ENCODE results near the gene AMPD2. TPM values are rescaled to one million over a fixed set of nuclear protein-coding genes. Genes with fewer than 3 reads are reported as not detected.

Gene AMPD2
- total and polyA plus RNA-seq, 2 of the 8 experiments (the other 6 are each of a cell fraction or from before 2014, with no cell fraction given): 37.2 to 67.7 TPM

DNA sequence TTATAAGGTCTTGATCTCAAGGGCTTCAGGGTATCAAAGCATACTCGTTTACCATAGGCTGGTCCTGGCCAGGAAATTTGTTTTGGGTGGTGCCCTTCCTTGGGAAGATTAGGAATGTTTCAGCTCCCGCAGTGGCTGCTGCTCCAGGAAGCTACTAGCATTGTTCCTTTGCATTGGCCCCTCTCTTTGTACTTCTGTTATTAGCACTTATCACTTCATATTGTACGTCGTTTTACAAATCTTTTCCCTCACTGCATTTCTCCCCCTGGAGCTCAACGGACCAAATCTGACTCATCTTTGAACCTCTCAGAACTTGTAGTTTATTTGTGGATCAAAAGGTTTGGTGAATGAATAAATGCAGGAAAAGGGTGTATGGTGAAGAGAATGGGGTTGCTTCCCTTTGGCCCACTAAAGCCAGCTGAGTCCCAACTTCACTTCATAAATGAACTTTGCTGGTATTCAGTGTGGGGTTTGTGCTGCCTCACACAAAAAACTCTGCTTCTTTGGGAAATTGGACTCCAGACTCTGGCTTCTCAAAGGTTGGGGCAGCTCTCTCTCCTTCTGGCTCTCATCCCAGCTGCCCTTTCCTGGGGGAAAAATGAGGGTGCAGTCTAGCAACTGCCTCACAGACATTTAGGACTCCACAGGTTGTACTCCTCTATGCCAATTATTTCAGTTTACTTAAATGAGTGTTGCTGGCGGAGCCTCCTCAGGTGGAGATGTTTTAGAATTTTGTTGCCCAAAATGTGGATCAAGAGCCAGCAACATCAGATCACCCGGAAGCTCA lies 6.1 kb upstream of the AMPD2 start (continued):
- TF ChIP-seq, protein P1, sequence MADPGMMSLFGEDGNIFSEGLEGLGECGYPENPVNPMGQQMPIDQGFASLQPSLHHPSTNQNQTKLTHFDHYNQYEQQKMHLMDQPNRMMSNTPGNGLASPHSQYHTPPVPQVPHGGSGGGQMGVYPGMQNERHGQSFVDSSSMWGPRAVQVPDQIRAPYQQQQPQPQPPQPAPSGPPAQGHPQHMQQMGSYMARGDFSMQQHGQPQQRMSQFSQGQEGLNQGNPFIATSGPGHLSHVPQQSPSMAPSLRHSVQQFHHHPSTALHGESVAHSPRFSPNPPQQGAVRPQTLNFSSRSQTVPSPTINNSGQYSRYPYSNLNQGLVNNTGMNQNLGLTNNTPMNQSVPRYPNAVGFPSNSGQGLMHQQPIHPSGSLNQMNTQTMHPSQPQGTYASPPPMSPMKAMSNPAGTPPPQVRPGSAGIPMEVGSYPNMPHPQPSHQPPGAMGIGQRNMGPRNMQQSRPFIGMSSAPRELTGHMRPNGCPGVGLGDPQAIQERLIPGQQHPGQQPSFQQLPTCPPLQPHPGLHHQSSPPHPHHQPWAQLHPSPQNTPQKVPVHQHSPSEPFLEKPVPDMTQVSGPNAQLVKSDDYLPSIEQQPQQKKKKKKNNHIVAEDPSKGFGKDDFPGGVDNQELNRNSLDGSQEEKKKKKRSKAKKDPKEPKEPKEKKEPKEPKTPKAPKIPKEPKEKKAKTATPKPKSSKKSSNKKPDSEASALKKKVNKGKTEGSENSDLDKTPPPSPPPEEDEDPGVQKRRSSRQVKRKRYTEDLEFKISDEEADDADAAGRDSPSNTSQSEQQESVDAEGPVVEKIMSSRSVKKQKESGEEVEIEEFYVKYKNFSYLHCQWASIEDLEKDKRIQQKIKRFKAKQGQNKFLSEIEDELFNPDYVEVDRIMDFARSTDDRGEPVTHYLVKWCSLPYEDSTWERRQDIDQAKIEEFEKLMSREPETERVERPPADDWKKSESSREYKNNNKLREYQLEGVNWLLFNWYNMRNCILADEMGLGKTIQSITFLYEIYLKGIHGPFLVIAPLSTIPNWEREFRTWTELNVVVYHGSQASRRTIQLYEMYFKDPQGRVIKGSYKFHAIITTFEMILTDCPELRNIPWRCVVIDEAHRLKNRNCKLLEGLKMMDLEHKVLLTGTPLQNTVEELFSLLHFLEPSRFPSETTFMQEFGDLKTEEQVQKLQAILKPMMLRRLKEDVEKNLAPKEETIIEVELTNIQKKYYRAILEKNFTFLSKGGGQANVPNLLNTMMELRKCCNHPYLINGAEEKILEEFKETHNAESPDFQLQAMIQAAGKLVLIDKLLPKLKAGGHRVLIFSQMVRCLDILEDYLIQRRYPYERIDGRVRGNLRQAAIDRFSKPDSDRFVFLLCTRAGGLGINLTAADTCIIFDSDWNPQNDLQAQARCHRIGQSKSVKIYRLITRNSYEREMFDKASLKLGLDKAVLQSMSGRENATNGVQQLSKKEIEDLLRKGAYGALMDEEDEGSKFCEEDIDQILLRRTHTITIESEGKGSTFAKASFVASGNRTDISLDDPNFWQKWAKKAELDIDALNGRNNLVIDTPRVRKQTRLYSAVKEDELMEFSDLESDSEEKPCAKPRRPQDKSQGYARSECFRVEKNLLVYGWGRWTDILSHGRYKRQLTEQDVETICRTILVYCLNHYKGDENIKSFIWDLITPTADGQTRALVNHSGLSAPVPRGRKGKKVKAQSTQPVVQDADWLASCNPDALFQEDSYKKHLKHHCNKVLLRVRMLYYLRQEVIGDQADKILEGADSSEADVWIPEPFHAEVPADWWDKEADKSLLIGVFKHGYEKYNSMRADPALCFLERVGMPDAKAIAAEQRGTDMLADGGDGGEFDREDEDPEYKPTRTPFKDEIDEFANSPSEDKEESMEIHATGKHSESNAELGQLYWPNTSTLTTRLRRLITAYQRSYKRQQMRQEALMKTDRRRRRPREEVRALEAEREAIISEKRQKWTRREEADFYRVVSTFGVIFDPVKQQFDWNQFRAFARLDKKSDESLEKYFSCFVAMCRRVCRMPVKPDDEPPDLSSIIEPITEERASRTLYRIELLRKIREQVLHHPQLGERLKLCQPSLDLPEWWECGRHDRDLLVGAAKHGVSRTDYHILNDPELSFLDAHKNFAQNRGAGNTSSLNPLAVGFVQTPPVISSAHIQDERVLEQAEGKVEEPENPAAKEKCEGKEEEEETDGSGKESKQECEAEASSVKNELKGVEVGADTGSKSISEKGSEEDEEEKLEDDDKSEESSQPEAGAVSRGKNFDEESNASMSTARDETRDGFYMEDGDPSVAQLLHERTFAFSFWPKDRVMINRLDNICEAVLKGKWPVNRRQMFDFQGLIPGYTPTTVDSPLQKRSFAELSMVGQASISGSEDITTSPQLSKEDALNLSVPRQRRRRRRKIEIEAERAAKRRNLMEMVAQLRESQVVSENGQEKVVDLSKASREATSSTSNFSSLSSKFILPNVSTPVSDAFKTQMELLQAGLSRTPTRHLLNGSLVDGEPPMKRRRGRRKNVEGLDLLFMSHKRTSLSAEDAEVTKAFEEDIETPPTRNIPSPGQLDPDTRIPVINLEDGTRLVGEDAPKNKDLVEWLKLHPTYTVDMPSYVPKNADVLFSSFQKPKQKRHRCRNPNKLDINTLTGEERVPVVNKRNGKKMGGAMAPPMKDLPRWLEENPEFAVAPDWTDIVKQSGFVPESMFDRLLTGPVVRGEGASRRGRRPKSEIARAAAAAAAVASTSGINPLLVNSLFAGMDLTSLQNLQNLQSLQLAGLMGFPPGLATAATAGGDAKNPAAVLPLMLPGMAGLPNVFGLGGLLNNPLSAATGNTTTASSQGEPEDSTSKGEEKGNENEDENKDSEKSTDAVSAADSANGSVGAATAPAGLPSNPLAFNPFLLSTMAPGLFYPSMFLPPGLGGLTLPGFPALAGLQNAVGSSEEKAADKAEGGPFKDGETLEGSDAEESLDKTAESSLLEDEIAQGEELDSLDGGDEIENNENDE (IDR thresholded peaks at IDR 0.05; ENCODE audit: insufficient replicate concordance, low read length): no peak

All from H1 (cell line).